Naive thymus-derived CD8-positive, alpha-beta T cell (primary cell): ENCODE data around the gene PAX6. TPM values are rescaled to one million over a fixed set of nuclear protein-coding genes. Genes with fewer than 3 reads are reported as not detected.

ENCODE experiments used
- ATAC-seq, 2 donors: fragments of 150-1000 bp; cut with Tn5 transposase in 1 of 2; sonication (Bioruptor Pico), chemical (Tn5 transposase) in 1 of 2; 1 replicate in 1 of 2; 2 replicates in 1 of 2; pipeline ENCODE4 v1.10.0; 2021; ENCODE audit warnings: mild to moderate bottlenecking in 2 of 2, moderate library complexity in 2 of 2
- POLR2A ChIA-PET: fragments of 350-600 bp; sonication (Branson Sonifier 250); formaldehyde crosslinking; loops from one replicate; lab custom pipeline; 2021; ENCODE audit warnings: antibody characterized with exemption; lab: Charles Lee
- DNase-seq, 10 donors: peaks; one replicate each; pipeline versions ENCODE4 v3.0.0 to v3.0.0-alpha.2; 2020 to 2022
- H3K27ac Mint-ChIP-seq, 10 donors: one replicate each; pipeline ENCODE4 v1.8.0; 2020 to 2022; ENCODE audit warnings: mild to moderate bottlenecking in 10 of 10, mixed read lengths in 10 of 10, moderate library complexity in 4 of 10, inconsistent platforms in 1 of 10
- H3K27me3 Mint-ChIP-seq, 5 donors: one replicate each; pipeline ENCODE4 v1.8.0; 2021 to 2022; ENCODE audit warnings: mixed read lengths in 5 of 5
- H3K36me3 Mint-ChIP-seq, 3 donors: one replicate each; pipeline ENCODE4 v1.8.0; 2020 to 2022; ENCODE audit warnings: mixed read lengths in 3 of 3, mild to moderate bottlenecking in 2 of 3, inconsistent platforms in 1 of 3
- H3K4me1 Mint-ChIP-seq, 4 donors: one replicate each; pipeline ENCODE4 v1.8.0; 2021 to 2022; ENCODE audit warnings: mixed read lengths in 4 of 4
- H3K4me3 Mint-ChIP-seq, 10 donors: one replicate each; pipeline ENCODE4 v1.8.0; 2020 to 2022; ENCODE audit warnings: mild to moderate bottlenecking in 10 of 10, mixed read lengths in 10 of 10, moderate library complexity in 6 of 10, inconsistent platforms in 1 of 10
- H3K9me3 Mint-ChIP-seq, 9 donors: one replicate each; pipeline ENCODE4 v1.8.0; 2020 to 2022; ENCODE audit warnings: mixed read lengths in 9 of 9, mild to moderate bottlenecking in 3 of 9, inconsistent platforms in 1 of 9, moderate library complexity in 1 of 9
- polyA plus RNA-seq, 3 donors: library from polyadenylated mRNA; unstranded; fragments of 300-500 nt; fragmentation: Illumina TruSeq; gene quantifications; one replicate each; pipeline ENCODE4 v1.2.3, GENCODE V29; 2021
- total RNA-seq, 8 experiments: library from RNA in 2 of 8; stranded (reverse) in 2 of 8; gene quantifications; one replicate each; pipeline ENCODE4 v1.2.3 and lab custom pipeline; 2021 to 2026

The PAX6 gene
- total and polyA plus RNA-seq, 5 experiments from 2014 or later, result 0.05 TPM; not detected in 4

DNA sequence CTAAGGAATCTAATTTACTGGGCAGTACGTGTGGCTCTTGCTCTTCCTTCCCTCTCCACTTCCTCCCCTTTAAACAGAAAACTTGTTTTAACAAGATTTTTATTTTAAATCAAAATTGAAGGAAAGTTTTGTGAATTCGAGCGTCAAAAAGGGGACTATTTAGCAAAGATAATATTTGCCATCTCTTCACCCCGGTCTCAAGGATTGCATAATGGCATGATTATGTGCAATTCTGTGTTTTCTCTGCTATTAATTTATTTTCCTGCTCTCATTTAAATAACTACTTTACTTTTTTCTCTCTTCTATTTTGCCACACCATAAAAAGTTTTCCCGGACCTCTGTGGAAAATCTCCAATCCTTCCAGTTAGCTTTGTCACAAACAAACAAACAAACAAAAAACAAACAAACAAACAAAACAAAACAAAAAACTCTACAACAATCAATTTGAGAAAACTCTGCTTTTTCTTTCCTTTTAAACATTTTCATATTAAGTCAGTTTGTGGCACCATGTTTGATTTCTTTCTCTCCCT, 10.2 kb upstream of the PAX6 start:
- H3K27me3 Mint-ChIP-seq, result peaks cover 43 to 89% (median 58%) of the 10 kb centered on the region in 5 donors

GRCh38 chr11:31820438-31820818, 9.3 kb upstream of the PAX6 start:
- Mint-ChIP-seq H3K9me3 (peaks cover 0 to 12% (median 3%) of the 10 kb centered on the region in 9 donors), H3K4me1 (peaks cover 8 to 29% (median 24%) of the 10 kb centered on the region in 4 donors), H3K4me3 (no peak overlapping the region), H3K36me3 (peaks cover 0 to 12% (median 10%) of the 10 kb centered on the region in 3 donors), H3K27ac (no peak overlapping the region), H3K27me3 (peaks cover 44 to 87% (median 57%) of the 10 kb centered on the region in 5 donors)
- ATAC-seq, result no peak
- DNase-seq, result no peak
- POLR2A ChIA-PET, result no interaction called here

More for the DNA sequence above, 10.2 kb upstream of the PAX6 start:
- POLR2A ChIA-PET, result no interaction called here
- DNase-seq (no peak), ATAC-seq (no peak)
- Mint-ChIP-seq H3K4me3 (no peak overlapping the region), H3K27ac (no peak overlapping the region), H3K4me1 (peaks cover 10 to 21% (median 20%) of the 10 kb centered on the region in 4 donors), H3K9me3 (peaks cover 0 to 12% (median 3%) of the 10 kb centered on the region in 9 donors), H3K36me3 (peaks cover 0 to 12% (median 10%) of the 10 kb centered on the region in 3 donors)

- Mint-ChIP-seq H3K9me3 (peaks cover 0 to 12% (median 3%) of the 10 kb centered on the region in 9 donors), H3K27ac (no peak overlapping the region), H3K27me3 (peaks cover 43 to 87% (median 57%) of the 10 kb centered on the region in 5 donors), H3K4me3 (peak overlapping the region in 2 of 10 donors; percentile 7 to 54), H3K36me3 (peaks cover 0 to 12% (median 12%) of the 10 kb centered on the region in 3 donors), H3K4me1 (peaks cover 12 to 34% (median 27%) of the 10 kb centered on the region in 4 donors)
- no peak for DNase-seq
- no peak for ATAC-seq
- POLR2A ChIA-PET, result no interaction called here
Measured at GRCh38 chr11:31819621-31820437, 8.7 kb upstream of the PAX6 start.

- Mint-ChIP-seq H3K27ac (no peak overlapping the region), H3K36me3 (peaks cover 0 to 12% (median 9%) of the 10 kb centered on the region in 3 donors), H3K4me3 (peak overlapping the region in 3 of 10 donors; percentile 20 to 74 (median 66)), H3K9me3 (peaks cover 0 to 12% (median 3%) of the 10 kb centered on the region in 9 donors), H3K27me3 (peaks cover 36 to 86% (median 53%) of the 10 kb centered on the region in 5 donors), H3K4me1 (peaks cover 10 to 36% (median 31%) of the 10 kb centered on the region in 4 donors)
- ATAC-seq (no peak), DNase-seq (no peak)
- POLR2A ChIA-PET, result no interaction called here
Measured at GRCh38 chr11:31818874-31819331, 7.8 kb upstream of the PAX6 start.

DNA sequence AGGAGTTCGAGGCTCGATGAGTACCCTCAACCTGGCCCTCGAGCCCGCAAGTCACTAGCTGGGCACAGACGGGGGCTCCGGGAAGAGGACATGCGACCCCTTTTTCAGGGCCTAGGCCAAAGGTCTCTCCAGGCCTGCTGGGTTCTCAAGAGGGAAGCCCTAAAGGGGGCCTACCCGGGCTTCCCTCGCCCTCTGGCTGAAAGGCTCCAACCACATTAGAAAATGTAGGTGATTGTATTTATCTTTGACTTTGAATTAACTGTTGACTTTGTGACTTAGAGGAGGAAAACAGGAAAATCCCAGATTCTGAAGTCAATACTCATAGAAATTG, 7.3 kb upstream of the PAX6 start:
- Mint-ChIP-seq H3K27me3 (peaks cover 36 to 80% (median 56%) of the 10 kb centered on the region in 5 donors), H3K36me3 (peaks cover 0 to 12% (median 9%) of the 10 kb centered on the region in 3 donors), H3K4me3 (peak overlapping the region in 9 of 10 donors; percentile 14 to 74 (median 52)), H3K9me3 (peaks cover 0 to 12% (median 3%) of the 10 kb centered on the region in 9 donors), H3K4me1 (peaks cover 10 to 38% (median 34%) of the 10 kb centered on the region in 4 donors), H3K27ac (no peak overlapping the region)
- no peak for DNase-seq
- POLR2A ChIA-PET, result no interaction called here
- ATAC-seq, result no peak

GRCh38 chr11:31817621-31818424, 6.7 kb upstream of the PAX6 start:
- H3K4me1 Mint-ChIP-seq, result peaks cover 10 to 39% (median 36%) of the 10 kb centered on the region in 4 donors
- H3K4me3 Mint-ChIP-seq, result peak overlapping the region; percentile 57 to 84 (median 76)
- peaks cover 33 to 76% (median 51%) of the 10 kb centered on the region in 5 donors for H3K27me3 Mint-ChIP-seq
- POLR2A ChIA-PET, result no interaction called here
- peaks cover 0 to 12% (median 3%) of the 10 kb centered on the region in 9 donors for H3K9me3 Mint-ChIP-seq
- H3K27ac Mint-ChIP-seq, result peak overlapping the region in 1 of 10 donors; percentile 13
- ATAC-seq, result peak; percentile 23 to 35
- H3K36me3 Mint-ChIP-seq, result peaks cover 0 to 12% (median 6%) of the 10 kb centered on the region in 3 donors
- DNase-seq, result no peak

- ATAC-seq, result peak; percentile 23 to 39
- POLR2A ChIA-PET, result no interaction called here
- Mint-ChIP-seq H3K4me1 (peaks cover 14 to 45% (median 42%) of the 10 kb centered on the region in 4 donors), H3K27ac (peak overlapping the region in 1 of 10 donors; percentile 13), H3K36me3 (peaks cover 0 to 10% (median 6%) of the 10 kb centered on the region in 3 donors), H3K9me3 (peaks cover 0 to 10% (median 2%) of the 10 kb centered on the region in 9 donors), H3K27me3 (peaks cover 34 to 76% (median 49%) of the 10 kb centered on the region in 5 donors), H3K4me3 (peak overlapping the region; percentile 57 to 84 (median 76))
- no peak for DNase-seq
Measured at GRCh38 chr11:31817054-31817620, 6.0 kb upstream of the PAX6 start.

DNA sequence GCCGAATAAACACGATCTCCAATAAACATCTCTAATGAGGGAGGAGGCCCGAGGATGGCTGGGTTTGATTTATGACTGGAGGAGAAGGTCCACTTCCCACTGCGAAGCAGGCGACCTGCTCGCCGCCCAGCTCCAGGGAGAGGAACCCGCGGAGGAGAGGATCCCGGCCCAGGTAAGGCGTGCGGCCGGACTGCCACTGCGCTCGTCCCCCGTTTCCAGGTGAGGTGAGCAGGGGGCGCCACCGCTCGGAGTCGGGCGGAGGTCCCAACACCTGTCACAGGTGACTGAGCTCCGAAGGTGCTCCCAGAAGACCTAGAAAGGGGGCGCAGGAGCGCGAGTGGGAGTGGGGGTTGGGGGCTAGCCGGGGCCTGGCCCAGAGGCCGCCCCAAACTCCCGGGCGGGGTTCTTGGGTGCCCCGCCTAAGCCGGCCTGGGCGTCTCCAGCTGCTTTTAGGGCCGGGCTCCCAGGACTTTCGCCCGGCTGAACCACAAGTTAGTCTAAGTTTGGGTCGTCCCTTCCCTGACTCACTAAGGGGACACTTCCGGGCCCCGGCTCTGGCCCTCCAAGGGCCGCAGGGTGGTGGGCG, 5.4 kb upstream of the PAX6 start:
- H3K27me3 Mint-ChIP-seq, result peaks cover 32 to 76% (median 48%) of the 10 kb centered on the region in 5 donors
- H3K9me3 Mint-ChIP-seq, result peaks cover 0 to 10% (median 0%) of the 10 kb centered on the region in 9 donors
- ATAC-seq (no peak), DNase-seq (no peak)
- peak overlapping the region in 1 of 10 donors; percentile 57 for H3K27ac Mint-ChIP-seq
- H3K4me3 Mint-ChIP-seq, result peak overlapping the region; percentile 62 to 84 (median 76)
- peaks cover 17 to 50% (median 46%) of the 10 kb centered on the region in 4 donors for H3K4me1 Mint-ChIP-seq
- POLR2A ChIA-PET, result no interaction called here
- H3K36me3 Mint-ChIP-seq, result peaks cover 0 to 5% (median 5%) of the 10 kb centered on the region in 3 donors

GRCh38 chr11:31815711-31816467, 4.8 kb upstream of the PAX6 start:
- peaks cover 19 to 56% (median 50%) of the 10 kb centered on the region in 4 donors for H3K4me1 Mint-ChIP-seq
- POLR2A ChIA-PET, result no interaction called here
- peaks cover 0 to 2% (median 0%) of the 10 kb centered on the region in 3 donors for H3K36me3 Mint-ChIP-seq
- H3K4me3 Mint-ChIP-seq, result peak overlapping the region; percentile 62 to 84 (median 76)
- peak overlapping the region in 1 of 10 donors; percentile 57 for H3K27ac Mint-ChIP-seq
- DNase-seq, result no peak
- peaks cover 0 to 9% (median 0%) of the 10 kb centered on the region in 9 donors for H3K9me3 Mint-ChIP-seq
- no peak for ATAC-seq
- H3K27me3 Mint-ChIP-seq, result peaks cover 32 to 76% (median 49%) of the 10 kb centered on the region in 5 donors

DNA sequence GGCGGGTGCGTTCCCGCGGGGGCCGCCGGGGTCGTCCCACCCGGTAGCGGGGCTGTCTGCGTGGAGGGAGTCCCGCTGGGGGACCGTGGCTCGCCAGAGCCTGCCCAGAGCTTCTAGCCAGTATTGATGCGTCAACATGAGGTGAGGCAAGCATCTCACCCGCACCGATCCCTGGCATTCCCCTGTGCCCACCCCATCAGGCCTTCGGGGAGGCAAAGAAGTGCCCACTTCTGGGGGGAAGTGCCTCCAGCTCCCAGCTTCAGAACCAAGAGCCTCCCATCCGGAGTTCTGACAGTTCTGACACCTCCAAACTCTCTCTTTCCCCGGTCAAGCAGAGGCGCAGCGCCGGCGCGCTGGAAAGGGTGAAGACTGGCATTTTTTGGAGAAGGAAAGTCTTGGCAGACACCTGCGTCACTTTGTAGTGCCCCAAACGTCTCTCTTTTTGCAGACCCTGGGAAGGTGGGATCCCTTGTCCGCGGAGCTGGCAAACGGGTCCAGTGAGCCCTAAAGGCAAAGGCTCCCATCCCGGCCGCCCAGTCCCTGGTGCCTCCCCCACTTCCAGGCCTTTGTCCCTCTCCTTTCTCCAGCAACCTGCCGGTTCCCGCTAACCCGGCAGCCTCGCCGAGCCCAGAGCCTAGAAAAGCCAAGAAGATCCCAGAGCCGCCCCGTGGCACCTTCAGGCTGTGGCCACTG, 3.2 kb upstream of the PAX6 start:
- peaks cover 26 to 67% (median 58%) of the 10 kb centered on the region in 4 donors for H3K4me1 Mint-ChIP-seq
- POLR2A ChIA-PET, result no interaction called here

More for the DNA sequence above, 3.2 kb upstream of the PAX6 start:
- DNase-seq (no peak), ATAC-seq (no peak)
- peak overlapping the region in 9 of 10 donors; percentile 32 to 82 (median 72) for H3K4me3 Mint-ChIP-seq
- peaks cover 40 to 74% (median 51%) of the 10 kb centered on the region in 5 donors for H3K27me3 Mint-ChIP-seq
- H3K36me3 Mint-ChIP-seq, result peaks cover 0 to 5% (median 2%) of the 10 kb centered on the region in 3 donors
- peaks cover 0 to 7% (median 0%) of the 10 kb centered on the region in 9 donors for H3K9me3 Mint-ChIP-seq
- peak overlapping the region in 1 of 10 donors; percentile 62 for H3K27ac Mint-ChIP-seq
